HG03354 (cell line): ENCODE measurements around the gene ABCB8.
A peak's percentile ranks its signal among the peaks of the same experiment; 100 is the strongest.
"Not testable (repeated sequence)": the region's sequence is repeated elsewhere in the genome, so short reads cannot be mapped to it uniquely, and the experiment has no call there.

Source experiments
- ATAC-seq: cut with Tn5 transposase; IDR thresholded peaks from one replicate; pipeline ENCODE4 v1.9.1; 2021; ENCODE audit warnings: mild to moderate bottlenecking; ENCODE audit not compliant: unreplicated experiment, poor library complexity, severe bottlenecking

Gene ABCB8

DNA sequence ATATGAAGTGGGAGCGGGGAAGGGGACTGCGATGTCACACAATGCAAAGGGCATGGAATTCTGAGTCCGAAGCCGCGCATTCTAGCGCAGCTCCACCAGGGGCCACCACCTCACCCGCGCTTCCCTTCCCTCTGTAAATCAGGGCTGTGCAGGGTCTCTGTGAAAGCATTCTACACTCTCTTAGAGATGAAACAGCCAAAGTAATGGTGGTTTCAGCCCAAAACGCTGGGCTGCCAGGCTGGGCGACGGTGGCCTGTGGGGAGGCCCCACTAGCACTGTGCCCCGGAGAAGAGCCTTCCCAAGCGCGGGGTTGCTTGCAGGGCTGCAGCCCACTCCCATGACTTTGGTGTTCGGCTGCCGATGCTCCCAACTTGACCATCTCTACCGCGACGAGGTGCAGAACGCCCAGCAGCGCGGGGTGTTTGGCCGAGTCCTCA lies 15.3 kb upstream of the ABCB8 start:
- ATAC-seq: no peak

DNA sequence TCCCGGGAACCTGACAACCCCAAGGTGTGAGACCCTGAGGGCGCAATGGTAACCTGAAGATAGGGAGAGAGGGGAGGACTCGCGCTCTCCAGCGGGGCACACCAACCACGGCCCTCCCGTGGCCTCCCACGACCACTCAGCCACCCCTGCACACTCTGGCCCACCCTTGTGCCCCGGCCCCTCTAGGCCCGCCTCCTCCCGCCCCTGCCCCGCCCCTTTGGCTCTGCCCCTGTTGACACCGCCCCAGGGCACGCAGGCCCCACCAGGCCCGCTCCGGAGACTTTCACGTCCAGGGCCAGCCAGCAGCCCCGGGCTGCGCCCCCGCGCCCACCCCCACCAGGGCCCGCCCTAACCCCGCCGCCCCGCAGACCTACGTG lies 14.9 kb upstream of the ABCB8 start:
- ATAC-seq: no peak

DNA sequence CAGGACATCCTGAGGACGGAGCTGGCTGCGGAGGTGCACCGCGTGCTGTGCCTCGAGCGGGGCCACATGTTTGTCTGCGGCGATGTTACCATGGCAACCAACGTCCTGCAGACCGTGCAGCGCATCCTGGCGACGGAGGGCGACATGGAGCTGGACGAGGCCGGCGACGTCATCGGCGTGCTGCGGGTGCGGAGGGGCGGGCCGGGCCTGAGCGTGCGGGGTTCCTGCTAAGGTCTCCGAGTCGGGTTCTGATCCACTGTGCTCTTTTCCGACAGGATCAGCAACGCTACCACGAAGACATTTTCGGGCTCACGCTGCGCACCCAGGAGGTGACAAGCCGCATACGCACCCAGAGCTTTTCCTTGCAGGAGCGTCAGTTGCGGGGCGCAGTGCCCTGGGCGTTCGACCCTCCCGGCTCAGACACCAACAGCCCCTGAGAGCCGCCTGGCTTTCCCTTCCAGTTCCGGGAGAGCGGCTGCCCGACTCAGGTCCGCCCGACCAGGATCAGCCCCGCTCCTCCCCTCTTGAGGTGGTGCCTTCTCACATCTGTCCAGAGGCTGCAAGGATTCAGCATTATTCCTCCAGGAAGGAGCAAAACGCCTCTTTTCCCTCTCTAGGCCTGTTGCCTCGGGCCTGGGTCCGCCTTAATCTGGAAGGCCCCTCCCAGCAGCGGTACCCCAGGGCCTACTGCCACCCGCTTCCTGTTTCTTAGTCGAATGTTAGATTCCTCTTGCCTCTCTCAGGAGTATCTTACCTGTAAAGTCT lies 14.3 kb upstream of the ABCB8 start:
- peak; percentile 58 for ATAC-seq

DNA sequence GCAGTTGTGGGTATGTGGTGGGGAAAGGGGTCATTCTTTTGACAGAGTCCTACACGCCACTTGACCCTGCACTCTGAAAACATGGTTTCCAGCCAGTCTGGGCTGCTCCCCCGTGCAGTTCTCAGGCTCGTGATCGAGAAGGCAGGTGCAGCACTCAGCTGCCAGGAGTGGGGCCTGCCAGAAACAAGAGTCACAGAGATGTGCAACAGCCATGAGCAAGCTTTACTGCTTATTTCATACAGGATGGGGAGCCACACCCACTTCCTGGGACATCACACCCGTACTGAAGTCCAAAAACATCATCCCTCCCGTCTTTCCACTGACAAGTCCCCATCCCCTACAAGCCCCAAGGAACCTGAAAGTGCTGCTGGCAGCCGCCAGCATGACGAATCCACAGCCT lies 13.3 kb upstream of the ABCB8 start:
- no peak for ATAC-seq

DNA sequence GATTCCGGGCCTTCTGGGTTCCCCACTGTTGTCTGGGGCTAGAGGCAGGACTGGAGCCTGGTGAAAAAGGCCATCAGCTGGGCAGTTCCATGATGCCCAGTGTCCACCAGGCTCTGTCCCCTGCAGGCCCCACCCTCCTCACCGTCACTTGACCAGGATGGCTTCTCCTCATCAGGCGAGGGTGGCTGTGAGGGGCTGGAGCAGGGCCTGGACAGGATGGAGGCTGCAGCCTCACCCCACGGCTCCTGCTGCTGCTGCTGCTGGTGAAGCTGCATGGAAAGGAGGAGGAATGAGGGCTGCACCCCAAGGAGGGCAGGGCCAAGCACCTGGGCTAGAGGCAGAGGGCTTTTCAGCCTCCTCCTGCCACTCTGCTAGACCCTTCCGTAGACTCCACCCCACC lies 12.3 kb upstream of the ABCB8 start:
- no peak for ATAC-seq

DNA sequence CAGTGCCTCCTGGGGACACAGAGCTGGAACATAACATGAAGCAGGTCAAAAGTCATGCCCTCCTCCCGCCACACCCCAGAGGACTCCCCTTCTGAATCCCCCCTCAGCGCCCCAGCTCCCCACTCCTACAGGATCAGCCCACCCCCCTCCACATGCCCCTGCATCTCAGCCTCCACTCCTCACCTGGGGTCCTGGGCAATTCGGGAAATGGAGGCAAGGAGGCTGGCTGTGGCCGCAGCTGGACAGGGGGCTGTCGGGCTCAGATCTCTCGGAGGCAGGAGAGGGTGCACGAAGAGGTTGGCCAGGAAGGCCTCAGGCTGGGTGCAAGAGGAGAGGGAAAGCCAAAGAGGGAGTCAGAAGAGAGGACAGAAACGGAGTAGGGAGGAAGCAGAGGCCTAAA lies 11.7 kb upstream of the ABCB8 start:
- no peak for ATAC-seq

DNA sequence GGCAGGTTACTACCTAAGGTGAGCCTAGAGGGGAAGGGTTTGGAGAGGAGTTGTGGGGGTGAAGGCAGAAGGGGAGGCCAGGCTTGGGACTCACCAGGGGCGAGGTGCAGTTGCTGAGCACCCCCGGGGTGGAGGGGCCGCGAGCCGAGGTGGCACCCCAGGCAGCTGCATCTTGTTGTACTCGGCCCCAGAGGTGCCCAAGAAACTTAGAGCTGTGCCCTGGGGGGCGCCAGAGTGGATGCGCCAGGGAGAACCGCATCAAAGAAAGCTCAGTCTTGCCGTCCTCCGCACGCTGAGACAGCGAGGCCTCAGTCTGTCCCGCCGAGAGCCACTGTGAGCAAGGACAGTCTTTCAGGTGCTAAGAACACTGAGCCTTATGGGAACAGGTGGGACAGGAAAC lies 11.3 kb upstream of the ABCB8 start:
- no peak for ATAC-seq

DNA sequence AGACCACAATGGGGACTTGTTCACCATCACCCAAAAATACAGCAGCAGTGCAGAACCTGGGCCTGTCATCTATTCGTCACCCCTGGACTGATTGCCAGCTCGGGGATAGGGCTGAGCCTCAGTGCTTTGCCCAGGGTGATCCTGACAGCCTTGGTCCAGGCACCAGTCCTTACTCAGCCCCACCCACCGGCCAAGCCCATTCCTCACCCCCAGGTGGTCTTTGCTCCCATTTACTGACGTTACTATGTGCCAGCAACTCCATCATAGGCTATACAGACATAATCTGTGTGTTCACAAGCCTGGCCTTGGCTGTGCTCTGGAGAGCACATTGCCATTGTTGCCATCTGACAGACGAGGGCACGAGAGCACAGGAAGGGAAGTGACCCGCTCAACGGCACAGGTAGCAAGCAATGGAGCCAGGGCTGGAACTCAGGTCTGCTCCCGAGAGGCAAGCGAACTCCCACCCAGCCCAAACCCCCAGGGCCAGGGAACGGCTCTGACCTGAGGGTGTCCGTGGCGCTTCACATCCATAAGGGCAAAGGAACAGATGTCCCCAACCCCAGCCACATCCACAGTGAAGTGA lies 10.8 kb upstream of the ABCB8 start:
- ATAC-seq: no peak

DNA sequence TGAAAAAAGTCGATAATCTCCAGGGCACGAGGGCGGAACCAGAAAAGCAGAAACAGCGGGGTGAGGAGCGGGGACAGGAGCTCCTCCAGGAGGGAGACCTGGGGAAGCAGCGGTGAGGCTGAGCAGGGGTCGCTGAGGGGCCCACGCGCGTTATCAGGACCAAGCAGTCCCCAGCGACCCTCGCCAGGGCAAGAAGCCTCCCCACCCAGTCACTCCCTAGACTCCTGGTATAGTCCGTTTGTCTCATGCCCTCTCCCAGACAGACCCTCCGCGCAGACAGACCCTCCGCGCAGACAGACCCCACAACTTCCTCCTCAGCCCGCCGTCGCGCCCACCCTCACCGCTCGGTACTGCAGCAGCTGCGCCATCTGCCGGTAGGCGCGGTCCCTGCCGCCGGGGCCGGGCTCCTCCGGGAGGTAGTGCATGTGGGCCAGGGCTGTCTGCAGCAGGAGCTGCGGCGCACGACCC lies 10.3 kb upstream of the ABCB8 start:
- ATAC-seq: peak; percentile 67

DNA sequence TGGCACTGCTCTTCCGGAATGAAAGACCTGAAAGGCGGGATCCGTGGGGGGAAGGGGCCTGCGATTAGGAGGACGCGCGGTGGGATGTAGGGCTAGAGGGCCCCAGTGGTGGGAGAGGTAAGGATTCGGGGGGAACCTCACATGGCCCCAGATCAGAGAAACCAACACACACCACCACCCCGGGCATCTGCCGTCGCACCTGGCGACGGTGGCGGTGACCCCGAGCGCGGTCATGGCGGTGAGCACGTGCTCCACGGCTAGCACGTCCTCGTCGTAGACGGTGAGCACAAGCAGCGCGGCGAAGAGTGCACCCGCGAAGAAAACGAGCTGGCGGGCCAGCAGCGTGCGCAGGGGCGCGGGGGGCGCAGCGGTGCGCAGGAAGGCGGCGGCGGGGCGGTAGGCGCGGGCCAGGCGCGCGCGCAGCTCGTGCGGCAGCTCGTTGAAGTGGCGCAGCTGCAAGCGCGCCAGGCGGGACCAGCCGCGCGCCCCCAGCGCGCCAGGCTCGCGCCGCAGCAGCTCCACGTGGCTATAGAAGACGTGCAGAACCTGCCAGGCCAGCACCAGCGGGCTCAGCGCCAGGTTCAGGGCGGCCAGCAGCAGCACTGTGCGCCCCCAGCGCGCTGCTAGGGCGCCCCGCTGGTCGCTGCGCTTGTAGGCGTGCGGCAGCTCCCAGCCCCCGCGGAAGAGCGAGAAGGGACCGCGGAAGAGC lies 9.7 kb upstream of the ABCB8 start:
- ATAC-seq: peak; percentile 28

DNA sequence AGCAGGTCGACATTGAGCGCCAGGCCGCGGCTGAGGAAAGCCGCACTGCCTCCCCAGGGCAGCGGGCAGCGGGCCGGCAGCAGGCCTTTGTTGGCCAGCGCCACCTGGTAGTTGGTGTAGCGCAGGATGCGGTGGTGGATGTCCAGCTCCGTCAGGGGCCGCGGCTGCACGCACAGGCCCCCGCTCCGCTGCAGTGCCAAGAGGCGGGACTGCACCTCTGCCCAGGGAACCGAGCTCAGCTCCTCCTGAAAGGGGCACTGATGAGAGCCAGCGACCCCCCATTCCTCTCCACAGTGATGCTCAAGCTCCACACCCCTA lies 9.2 kb upstream of the ABCB8 start:
- ATAC-seq: no peak

DNA sequence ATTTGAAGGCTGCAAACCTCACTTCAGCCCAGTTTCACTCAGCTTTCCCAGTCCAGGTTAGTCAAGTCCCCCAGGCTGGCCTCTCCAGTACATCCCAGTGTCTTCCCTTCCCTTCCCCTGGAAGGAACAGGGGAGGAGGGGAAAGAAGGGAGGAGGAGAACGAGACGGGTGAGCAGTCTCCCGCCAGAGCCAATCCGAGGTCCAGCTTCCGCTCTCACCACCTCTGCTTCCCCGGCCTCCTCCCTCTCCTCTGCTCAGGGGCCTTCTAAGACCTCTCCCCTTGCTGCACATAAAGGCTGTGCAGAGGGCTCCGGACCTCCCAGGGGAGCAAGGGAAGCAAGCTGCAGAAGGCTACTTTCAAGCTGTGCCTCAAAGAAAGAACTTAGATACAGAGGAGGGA lies 8.0 kb upstream of the ABCB8 start:
- ATAC-seq: no peak

DNA sequence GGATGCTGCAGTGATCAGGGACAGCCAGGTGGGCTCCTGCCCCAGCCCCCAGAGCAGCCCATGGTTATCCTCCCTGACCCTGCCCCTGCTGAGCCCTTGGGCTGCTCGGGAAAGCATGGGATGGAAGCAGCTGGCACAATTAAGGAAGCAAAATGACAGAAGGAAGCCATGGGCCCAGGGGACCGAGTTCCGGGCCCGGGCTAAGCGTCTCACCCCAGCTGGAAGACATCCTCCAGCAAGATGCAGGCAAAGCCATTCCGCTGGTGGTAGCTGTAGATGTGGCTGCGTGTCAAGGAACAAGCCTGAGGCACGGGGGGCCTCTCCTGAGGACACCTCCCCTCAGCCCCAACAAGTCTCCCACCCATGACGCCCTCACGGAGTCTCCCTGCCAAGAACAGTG lies 5.0 kb upstream of the ABCB8 start:
- no peak for ATAC-seq

DNA sequence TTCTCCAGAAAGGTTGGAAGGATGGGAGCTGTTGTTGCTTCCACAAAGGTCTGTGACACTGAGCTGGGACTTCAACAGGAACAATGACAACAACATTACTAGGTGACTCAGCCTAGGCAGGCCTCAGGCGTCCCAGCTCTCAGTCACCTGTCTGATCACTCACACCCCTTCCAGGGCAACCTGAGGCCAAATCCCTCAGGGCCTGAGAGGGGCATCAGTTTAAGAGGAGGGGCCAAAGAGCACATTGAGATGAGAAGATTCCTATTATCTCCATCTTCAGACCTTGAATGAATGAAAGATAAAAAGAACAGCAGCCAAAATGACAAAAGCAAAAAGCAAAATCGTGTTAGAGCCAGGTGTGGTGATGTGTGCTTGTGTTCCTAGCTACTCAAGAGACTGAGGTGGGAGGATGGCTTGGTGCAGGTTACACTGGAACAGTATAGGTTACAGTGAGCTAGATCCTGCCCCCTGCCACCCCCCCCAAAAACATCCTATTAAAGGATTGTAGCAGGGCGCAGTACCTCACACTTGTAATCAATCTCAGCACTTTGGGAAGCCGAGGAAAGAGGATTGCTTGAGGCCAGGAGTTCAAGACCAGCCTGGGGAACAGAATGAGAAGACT lies 3.7 kb upstream of the ABCB8 start, which contains the start of gene ATG9B:
Gene ATG9B, minus strand, starts transcription at position 60 of the 622 bp plus-strand sequence. CDS start 71 bp downstream, outside the sequence.
- no peak for ATAC-seq

DNA sequence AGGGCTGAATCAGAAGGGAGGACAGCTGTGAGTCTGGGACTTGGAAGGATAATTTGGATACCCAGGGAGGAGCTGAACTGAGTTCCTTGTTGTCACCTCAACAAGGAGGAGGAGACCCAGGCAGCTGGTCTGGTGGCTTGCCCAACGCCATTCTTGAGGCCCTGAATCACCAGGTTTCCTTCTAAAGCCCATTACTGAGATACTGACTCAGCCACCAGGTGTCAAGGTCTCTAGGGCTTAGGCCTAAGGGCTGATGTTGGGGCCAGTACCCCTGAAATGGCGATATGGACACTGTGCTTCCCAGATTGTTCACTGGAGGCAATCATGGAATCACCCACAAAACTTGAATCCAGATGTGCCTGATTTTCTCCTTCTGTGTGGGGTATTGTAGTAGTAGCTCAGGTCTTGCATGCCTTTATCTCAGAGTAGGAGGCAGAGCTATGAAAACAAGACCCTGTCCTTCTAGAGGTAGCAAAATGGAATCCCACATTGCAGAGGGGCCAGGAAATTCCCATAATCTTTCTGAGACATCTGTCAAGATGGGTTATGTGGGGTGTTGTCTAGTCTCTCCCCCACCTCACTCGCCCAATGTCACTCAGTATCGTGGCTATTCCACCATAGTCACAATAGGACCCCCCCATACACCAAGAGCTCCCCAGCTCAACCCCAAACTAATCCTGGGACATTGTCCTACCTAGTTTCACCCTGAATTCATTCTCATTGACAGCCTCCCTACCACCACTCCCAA lies 2.2 kb upstream of the ABCB8 start:
- no peak for ATAC-seq

DNA sequence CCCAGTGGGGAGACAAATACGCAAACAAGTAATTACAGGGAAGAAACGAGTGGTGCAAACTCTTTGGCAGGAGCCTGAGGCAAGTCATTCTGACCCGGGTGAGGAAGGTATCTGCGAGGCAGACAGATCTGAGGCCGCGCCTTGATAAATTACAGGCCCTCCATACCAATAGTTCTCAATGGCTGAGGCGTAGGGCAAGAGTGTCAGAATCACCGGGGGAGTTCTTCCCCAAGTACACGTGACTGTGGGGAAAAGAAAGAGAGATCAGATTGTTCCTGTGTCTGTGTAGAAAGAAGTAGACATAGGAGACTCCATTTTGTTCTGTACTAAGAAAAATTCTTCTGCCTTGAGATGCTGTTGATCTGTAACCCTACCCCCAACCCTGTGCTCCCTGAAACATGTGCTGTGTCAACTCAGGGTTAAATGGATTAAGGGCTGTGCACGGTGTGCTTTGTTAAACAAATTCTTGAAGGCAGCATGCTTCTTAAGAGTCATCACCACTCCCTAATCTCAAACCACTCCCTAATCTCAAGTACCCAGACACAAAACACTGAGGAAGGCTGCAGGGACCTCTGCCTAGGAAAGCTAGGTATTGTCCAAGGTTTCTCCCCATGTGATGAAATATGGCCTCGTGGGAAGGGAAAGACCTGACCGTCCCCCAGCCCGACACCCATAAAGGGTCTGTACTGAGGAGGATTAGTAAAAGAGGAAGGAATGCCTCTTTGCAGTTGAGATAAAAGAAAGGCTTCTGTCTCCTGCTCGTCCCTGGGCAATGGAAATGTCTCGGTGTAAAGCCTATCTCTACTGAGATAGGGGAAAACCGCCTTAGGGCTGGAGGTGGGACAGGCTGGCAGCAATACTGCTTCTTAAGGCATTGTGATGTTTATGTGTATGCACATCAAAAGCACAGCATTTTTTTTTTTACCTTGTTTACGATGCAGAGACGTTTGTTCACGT lies 1.2 kb upstream of the ABCB8 start:
- ATAC-seq: not testable (repeated sequence)

DNA sequence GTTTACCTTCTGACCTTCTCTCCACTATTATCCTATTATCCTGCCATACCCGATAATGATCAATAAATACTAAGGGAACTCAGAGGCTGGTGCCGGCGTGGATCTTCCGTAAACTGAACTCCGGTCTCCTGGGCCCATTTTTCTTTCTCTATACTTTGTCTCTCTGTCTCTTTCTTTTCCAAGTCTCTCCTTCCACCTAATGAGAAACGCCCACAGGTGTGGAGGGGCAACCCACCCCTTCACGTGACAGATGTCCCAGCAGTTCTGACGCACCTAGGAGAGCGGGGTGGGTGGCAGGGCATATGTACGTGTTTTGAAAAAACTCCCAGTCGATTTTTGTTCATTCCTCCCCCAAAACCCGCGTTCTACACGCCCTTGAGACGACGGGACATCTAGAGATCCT lies 521 bp upstream of the ABCB8 start:
- not testable (repeated sequence) for ATAC-seq

DNA sequence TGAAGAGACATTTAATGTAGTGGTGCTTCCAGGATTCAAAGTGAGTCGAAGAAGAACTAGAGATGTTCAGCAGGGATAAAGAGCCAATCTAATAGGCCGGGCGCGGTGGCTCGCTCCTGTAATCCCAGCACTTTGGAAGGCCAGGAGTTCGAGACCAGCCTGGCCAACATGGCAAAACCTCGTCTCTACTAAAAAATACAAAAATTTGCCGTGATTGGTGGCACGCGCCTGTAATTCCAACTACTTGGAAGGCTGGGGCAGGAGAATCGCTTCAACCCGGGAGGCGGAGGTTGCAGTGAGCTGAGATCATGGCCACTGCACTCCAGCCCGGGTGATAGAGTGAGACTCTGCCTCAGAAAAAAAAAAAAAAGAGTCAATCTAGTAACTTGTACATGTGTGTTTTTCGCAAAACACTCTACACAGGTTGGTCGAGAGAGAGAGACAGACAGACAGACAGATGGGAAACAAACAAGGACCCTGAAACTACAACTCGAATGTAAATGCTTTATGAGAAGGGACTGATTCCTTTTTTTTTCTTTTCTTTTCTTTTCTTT lies 775 bp downstream of the ABCB8 start:
- no peak for ATAC-seq

DNA sequence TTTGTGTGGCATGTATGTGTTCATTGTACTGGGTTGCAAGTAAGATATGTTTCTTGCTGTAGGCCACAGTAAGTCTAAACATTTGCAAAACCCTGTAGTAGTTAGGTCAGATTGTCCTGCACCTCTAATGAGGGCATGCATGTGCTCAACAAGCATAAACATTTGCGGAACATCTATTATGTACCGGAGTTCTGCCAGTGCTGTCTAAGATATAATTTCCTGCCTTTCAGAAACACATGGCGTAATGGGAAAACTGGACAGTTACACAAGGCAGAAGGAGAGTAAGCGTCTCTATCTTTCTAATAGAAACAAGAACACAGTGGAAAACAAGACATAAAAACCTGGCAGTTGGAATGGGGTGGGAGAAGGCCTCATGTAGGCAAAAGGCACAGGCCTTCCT lies 2.8 kb downstream of the ABCB8 start:
- no peak for ATAC-seq
